DOHH2 (cell line): ENCODE measurements around the gene SLC9A8.

ENCODE experiments used
- H3F3A ChIP-seq: fragments of 200-600 bp; sonication (generic), shearing (Covaris generic); 2 replicates; pipeline ENCODE4 v1.6.0; 2016; ENCODE audit warnings: antibody characterized with exemption, mild to moderate bottlenecking; ENCODE audit not compliant: control insufficient read depth, insufficient read depth
- H3K27ac ChIP-seq: fragments of 200-600 bp; sonication (generic); 2 replicates; pipeline ENCODE4 v1.5.1; 2014; ENCODE audit warnings: low read depth, mild to moderate bottlenecking, low read length, moderate library complexity
- H3K27me3 ChIP-seq: fragments of 200-600 bp; sonication (generic); 2 replicates; pipeline ENCODE4 v1.6.1; 2014; ENCODE audit warnings: mild to moderate bottlenecking, low read length, mixed read lengths; ENCODE audit not compliant: control insufficient read depth
- H3K36me3 ChIP-seq: fragments of 200-600 bp; sonication (generic); 2 replicates; pipeline ENCODE4 v1.6.1; 2014; ENCODE audit warnings: mild to moderate bottlenecking, low read length, moderate library complexity, mixed read lengths; ENCODE audit not compliant: control insufficient read depth
- H3K4me1 ChIP-seq: fragments of 200-600 bp; sonication (generic); 2 replicates; pipeline ENCODE4 v1.6.1; 2014; ENCODE audit warnings: mild to moderate bottlenecking, low read length, mixed read lengths; ENCODE audit not compliant: control insufficient read depth
- H3K4me2 ChIP-seq: fragments of 200-600 bp; sonication (generic); 2 replicates; pipeline ENCODE4 v1.6.0; 2014; ENCODE audit warnings: mild to moderate bottlenecking, low read length, moderate library complexity
- H3K4me3 ChIP-seq: fragments of 200-600 bp; sonication (generic); 2 replicates; pipeline ENCODE4 v1.5.1; 2014; ENCODE audit warnings: mild to moderate bottlenecking, low read length, mixed read lengths
- H3K79me2 ChIP-seq: fragments of 200-600 bp; sonication (generic); 2 replicates; pipeline ENCODE4 v1.6.1; 2014; ENCODE audit warnings: mild to moderate bottlenecking, low read length, mixed read lengths; ENCODE audit not compliant: control insufficient read depth
- H3K9me2 ChIP-seq: fragments of 200-600 bp; sonication (generic); replicated peaks from 2 replicates; pipeline ENCODE4 v1.6.1; 2014; ENCODE audit warnings: mild to moderate bottlenecking, low read length, mixed read lengths; ENCODE audit not compliant: control insufficient read depth
- H3K9me3 ChIP-seq: fragments of 200-600 bp; sonication (generic); 2 replicates; pipeline ENCODE4 v1.6.1; 2014; ENCODE audit warnings: antibody characterized with exemption, low read length, mixed read lengths; ENCODE audit not compliant: control insufficient read depth, insufficient read depth
- H4K20me1 ChIP-seq: fragments of 200-600 bp; sonication (generic); 2 replicates; pipeline ENCODE4 v1.6.0; 2014; ENCODE audit warnings: low read depth, mild to moderate bottlenecking, antibody characterized with exemption, low read length, moderate library complexity; ENCODE audit not compliant: control insufficient read depth, insufficient read depth
- CTCF ChIP-seq: fragments of 200-600 bp; sonication (generic); IDR thresholded peaks from one replicate; pipeline ENCODE4 v1.5.1; 2014; ENCODE audit warnings: antibody characterized with exemption, mild to moderate bottlenecking, low read depth, low read length; ENCODE audit not compliant: poor library complexity, severe bottlenecking
- EZH2phosphoT487 ChIP-seq: fragments of 200-600 bp; sonication (generic); IDR thresholded peaks from 2 replicates; pipeline ENCODE4 v1.6.1; 2017; ENCODE audit warnings: borderline replicate concordance, mild to moderate bottlenecking, antibody characterized with exemption, low read length, moderate library complexity, mixed read lengths

SLC9A8 gene

GRCh38 chr20:49843139-49843538, 30.5 kb downstream of the SLC9A8 start:
- no peaks in the 10 kb centered on the region for H4K20me1 ChIP-seq
- no peak overlapping the region for H3K4me2 ChIP-seq
- H3K27me3 ChIP-seq = no peaks in the 10 kb centered on the region
- no peak overlapping the region for H3K27ac ChIP-seq
- no peak overlapping the region for H3K4me3 ChIP-seq
- H3F3A ChIP-seq = peaks cover 4% of the 10 kb centered on the region; the same call in 1 of the 2 replicates
- TF ChIP-seq EZH2phosphoT487 (no peak), CTCF (no peak)
- peaks cover 15% of the 10 kb centered on the region for H3K36me3 ChIP-seq
- no peaks in the 10 kb centered on the region for H3K4me1 ChIP-seq
- H3K79me2 ChIP-seq = no peaks in the 10 kb centered on the region
- no peaks in the 10 kb centered on the region for H3K9me3 ChIP-seq
- no peaks in the 10 kb centered on the region for H3K9me2 ChIP-seq

GRCh38 chr20:49843770-49844380, 31.2 kb downstream of the SLC9A8 start:
- Histone ChIP-seq H3K4me1 (no peaks in the 10 kb centered on the region), H3K27ac (no peak overlapping the region), H3K79me2 (no peaks in the 10 kb centered on the region), H3K9me3 (no peaks in the 10 kb centered on the region), H3K4me3 (no peak overlapping the region), H4K20me1 (no peaks in the 10 kb centered on the region), H3K9me2 (no peaks in the 10 kb centered on the region), H3K4me2 (no peak overlapping the region), H3K27me3 (no peaks in the 10 kb centered on the region), H3F3A (peaks cover 4% of the 10 kb centered on the region; the same call in 1 of the 2 replicates), H3K36me3 (peaks cover 21% of the 10 kb centered on the region)
- no peak for TF ChIP-seq CTCF
- TF ChIP-seq EZH2phosphoT487 = no peak

GRCh38 chr20:49845060-49845459, 32.4 kb downstream of the SLC9A8 start:
- H4K20me1 ChIP-seq = no peaks in the 10 kb centered on the region
- H3K36me3 ChIP-seq = peaks cover 28% of the 10 kb centered on the region
- no peak overlapping the region for H3K4me2 ChIP-seq
- H3K4me1 ChIP-seq = no peaks in the 10 kb centered on the region
- no peaks in the 10 kb centered on the region for H3K79me2 ChIP-seq
- no peaks in the 10 kb centered on the region for H3K27me3 ChIP-seq
- H3K27ac ChIP-seq = no peak overlapping the region
- H3K9me3 ChIP-seq = no peaks in the 10 kb centered on the region
- H3K9me2 ChIP-seq = no peaks in the 10 kb centered on the region
- H3F3A ChIP-seq = peaks cover 4% of the 10 kb centered on the region; the same call in 1 of the 2 replicates
- no peak overlapping the region for H3K4me3 ChIP-seq
- TF ChIP-seq CTCF = no peak
- no peak for TF ChIP-seq EZH2phosphoT487
